ENCODE results near the gene CHRNA1. TPM values are rescaled to one million over a fixed set of nuclear protein-coding genes. Genes with fewer than 3 reads are reported as not detected.

Gene CHRNA1
- total RNA-seq, 1 experiment from 2014 or later = not detected

- Mint-ChIP-seq H3K9me3 (peaks cover 0 to 3% of the 10 kb centered on the region in 2 experiments; a peak in 1 of 5 replicates), H3K4me3 (no peak overlapping the region), H3K36me3 (ENCODE audit: insufficient read depth in 1 of 3, low read depth in 3 of 3) (peaks cover 8 to 26% (median 22%) of the 10 kb centered on the region in 3 experiments), H3K4me1 (peaks cover 69 to 78% of the 10 kb centered on the region in 2 experiments), H3K27me3 (ENCODE audit: low read depth) (no peaks in the 10 kb centered on the region), H3K27ac (peak overlapping the region in 2 of 3 experiments; percentile 32 to 39; a peak in 2 of 7 replicates)
- Histone ChIP-seq H3K27ac (ENCODE audit: insufficient read length, low read depth, low read length) (no peak overlapping the region), H3K79me2 (ENCODE audit: insufficient read depth, low read length) (no peaks in the 10 kb centered on the region), H3K79me1 (ENCODE audit: insufficient read depth, low read depth, low read length, poor library complexity, severe bottlenecking) (no peaks in the 10 kb centered on the region), H2BK15ac (ENCODE audit: low read depth, low read length) (no peak overlapping the region), H2BK120ac (ENCODE audit: low read depth, low read length, poor library complexity, severe bottlenecking) (no peak overlapping the region), H4K91ac (ENCODE audit: insufficient read length, low read depth, low read length) (no peak overlapping the region), H2AK5ac (ENCODE audit: insufficient read length, low read length) (no peak overlapping the region), H3K4ac (ENCODE audit: low read depth, low read length) (no peak overlapping the region), H3K9ac (ENCODE audit: extremely low read depth, insufficient read length, low read length) (no peak overlapping the region), H2BK12ac (ENCODE audit: insufficient read length, low read depth, low read length) (no peak overlapping the region), H2AFZ (ENCODE audit: low read length) (no peak overlapping the region), H3K23ac (ENCODE audit: insufficient read length, low read depth, low read length) (no peak overlapping the region), H2BK5ac (ENCODE audit: insufficient read length, low read length) (no peak overlapping the region), H4K8ac (replicated peaks; ENCODE audit: insufficient read length, low read depth, low read length) (no peak overlapping the region), H3K23me2 (ENCODE audit: insufficient read length, low read depth, low read length, poor library complexity, severe bottlenecking) (no peaks in the 10 kb centered on the region), H4K5ac (ENCODE audit: insufficient read length, low read depth, low read length) (no peak overlapping the region), H3K18ac (ENCODE audit: insufficient read length, low read depth, low read length) (no peak overlapping the region), H3K9me3 (ENCODE audit: control insufficient read depth, low read depth, low read length) (no peaks in the 10 kb centered on the region), H3K4me1 (ENCODE audit: insufficient read depth, low read length) (peaks cover 23% of the 10 kb centered on the region; the same call in 1 of the 2 replicates), H2BK20ac (ENCODE audit: low read depth, low read length, poor library complexity, severe bottlenecking) (no peak overlapping the region), H3K56ac (ENCODE audit: insufficient read length, low read depth, low read length) (no peak overlapping the region), H4K20me1 (ENCODE audit: control insufficient read depth, insufficient read depth, insufficient read length) (no peaks in the 10 kb centered on the region), H3K4me2 (ENCODE audit: insufficient read depth, insufficient read length, low read length) (no peak overlapping the region), H3K27me3 (ENCODE audit: insufficient read depth, low read length) (no peaks in the 10 kb centered on the region), H3K14ac (ENCODE audit: insufficient read depth, low read length) (no peak overlapping the region), H3T11ph (ENCODE audit: low read length) (no peak overlapping the region)
- no peak for TF ChIP-seq CTCF (conservative IDR thresholded peaks at IDR 0.05)
- no peak for DNase-seq
- WGBS (ENCODE audit: extremely low coverage, insufficient read length, low lambda C conversion rate) = no CpG with 5 or more reads among the region's 3 CpGs
These were observed 30.6 kb upstream of the CHRNA1 start for GRCh38 chr2:174794851-174795374.

Measured in H9 (cell line).